Vagina (tissue), 2 donors: ENCODE measurements around the gene ATP5F1E.

ENCODE experiments used
- POLR2A ChIP-seq, 2 donors: fragments of 450-650 bp; IDR thresholded peaks; one replicate each; pipeline ENCODE4 v1.6.1; 2017; ENCODE audit warnings: antibody characterized with exemption in 2 of 2, mild to moderate bottlenecking in 2 of 2, moderate library complexity in 2 of 2
- POLR2AphosphoS5 ChIP-seq, 2 donors: sonication (generic); formaldehyde crosslinking; IDR thresholded peaks; one replicate each; pipeline ENCODE4 v1.9.0; 2017; ENCODE audit warnings: antibody characterized with exemption in 2 of 2, mild to moderate bottlenecking in 2 of 2, low read depth in 1 of 2; ENCODE audit not compliant: insufficient read depth in 1 of 2
- TF ChIP-seq, protein P1 (sequence below), 3 experiments: fragments of 450-650 bp in 2 of 3; fragments of 200-600 bp in 1 of 3; sonication (generic) in 1 of 3; IDR thresholded peaks; one replicate each; pipeline ENCODE4 v1.5.1; 2017 to 2019; ENCODE audit warnings: antibody characterized with exemption in 3 of 3, mild to moderate bottlenecking in 2 of 3, moderate library complexity in 2 of 3

DNA sequence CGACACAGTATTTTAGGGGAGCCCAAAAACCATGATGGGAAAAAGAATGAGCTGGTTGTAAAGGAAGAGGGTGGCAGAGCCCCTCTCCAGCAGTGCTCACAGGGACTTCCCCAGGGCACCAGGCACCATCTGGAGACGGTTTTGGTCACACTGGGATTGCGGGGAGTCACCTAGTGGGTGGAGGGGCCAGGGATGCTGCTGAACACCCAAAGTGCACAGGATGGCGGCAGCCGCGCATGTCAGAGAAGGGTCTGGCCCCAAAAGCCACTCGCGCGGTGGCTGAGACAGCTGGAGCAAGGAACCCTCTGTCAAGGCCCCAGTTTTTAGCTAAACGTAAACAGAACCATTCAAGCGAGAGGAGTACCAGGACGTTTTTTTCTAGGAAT, 35.9 kb downstream of the ATP5F1E start:
- TF ChIP-seq POLR2A (IDR thresholded peaks at IDR 0.05), result no peak
- TF ChIP-seq, protein P1, sequence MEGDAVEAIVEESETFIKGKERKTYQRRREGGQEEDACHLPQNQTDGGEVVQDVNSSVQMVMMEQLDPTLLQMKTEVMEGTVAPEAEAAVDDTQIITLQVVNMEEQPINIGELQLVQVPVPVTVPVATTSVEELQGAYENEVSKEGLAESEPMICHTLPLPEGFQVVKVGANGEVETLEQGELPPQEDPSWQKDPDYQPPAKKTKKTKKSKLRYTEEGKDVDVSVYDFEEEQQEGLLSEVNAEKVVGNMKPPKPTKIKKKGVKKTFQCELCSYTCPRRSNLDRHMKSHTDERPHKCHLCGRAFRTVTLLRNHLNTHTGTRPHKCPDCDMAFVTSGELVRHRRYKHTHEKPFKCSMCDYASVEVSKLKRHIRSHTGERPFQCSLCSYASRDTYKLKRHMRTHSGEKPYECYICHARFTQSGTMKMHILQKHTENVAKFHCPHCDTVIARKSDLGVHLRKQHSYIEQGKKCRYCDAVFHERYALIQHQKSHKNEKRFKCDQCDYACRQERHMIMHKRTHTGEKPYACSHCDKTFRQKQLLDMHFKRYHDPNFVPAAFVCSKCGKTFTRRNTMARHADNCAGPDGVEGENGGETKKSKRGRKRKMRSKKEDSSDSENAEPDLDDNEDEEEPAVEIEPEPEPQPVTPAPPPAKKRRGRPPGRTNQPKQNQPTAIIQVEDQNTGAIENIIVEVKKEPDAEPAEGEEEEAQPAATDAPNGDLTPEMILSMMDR (IDR thresholded peaks at IDR 0.05), result no peak
- no peak for TF ChIP-seq POLR2AphosphoS5 (IDR thresholded peaks at IDR 0.05; ENCODE audit: insufficient read depth in 1 of 2, low read depth in 1 of 2)
